Endothelial cell of umbilical vein (primary cell): ENCODE data around the gene TMEM40. TPM values are rescaled to one million over a fixed set of nuclear protein-coding genes. Genes with fewer than 3 reads are reported as not detected.

Source experiments
- BruUV-seq: library from RNA; stranded (reverse); fragments of 400-500 nt; replicated peaks from 2 replicates; lab custom pipeline; 2021; lab: Mats Ljungman, UMichigan
- CTCF ChIA-PET: fragments of 300-600, 350-600 bp; sonication (Branson Sonifier 250); formaldehyde crosslinking; loops from one replicate; lab custom pipeline; 2021; ENCODE audit warnings: antibody characterized with exemption, inconsistent platforms; lab: Charles Lee
- POLR2A ChIA-PET: fragments of 300-600, 350-600 bp; sonication (Branson Sonifier 250); formaldehyde crosslinking; loops from one replicate; lab custom pipeline; 2021; ENCODE audit warnings: antibody characterized with exemption, inconsistent platforms; lab: Charles Lee
- DNase-seq: peaks from one replicate; pipeline ENCODE4 v3.0.0-alpha.2; 2011; ENCODE audit warnings: low read depth, low spot score
- FAIRE-seq: peaks from 2 replicates; lab custom pipeline; 2011; peaks lifted over from hg19 to GRCh38; lab: Jason Lieb, UNC
- H2AFZ ChIP-seq: 2 replicates; pipeline ENCODE4 v1.6.0; 2012; ENCODE audit warnings: low read depth, low read length, control low read depth, inconsistent platforms
- H3K27ac ChIP-seq: 2 replicates; pipeline ENCODE4 v1.5.1; 2011; ENCODE audit warnings: low read depth, mild to moderate bottlenecking, control low read depth, low read length, moderate library complexity; ENCODE audit not compliant: insufficient read depth
- H3K27me3 ChIP-seq, 2 experiments: 2 replicates each; pipeline versions ENCODE4 v1.6.0 to v1.6.1; 2011; ENCODE audit warnings: low read length in 2 of 2, mixed read lengths in 1 of 2; ENCODE audit not compliant: control insufficient read depth in 2 of 2, insufficient read depth in 2 of 2
- H3K36me3 ChIP-seq, 2 experiments: 2 replicates in 1 of 2; 3 replicates in 1 of 2; pipeline ENCODE4 v1.5.1; 2011; ENCODE audit warnings: low read length in 2 of 2, mild to moderate bottlenecking in 1 of 2, moderate library complexity in 1 of 2; ENCODE audit not compliant: control insufficient read depth in 2 of 2, insufficient read depth in 2 of 2; ENCODE audit errors: extremely low read depth in 1 of 2
- H3K4me1 ChIP-seq: 3 replicates; pipeline ENCODE4 v1.5.1; 2011; ENCODE audit warnings: mild to moderate bottlenecking, low read length; ENCODE audit not compliant: control insufficient read depth, insufficient read depth; ENCODE audit errors: extremely low read depth
- H3K4me2 ChIP-seq: 2 replicates; pipeline ENCODE4 v1.6.1; 2011; ENCODE audit warnings: low read length, control low read depth, mixed read lengths; ENCODE audit not compliant: insufficient read depth
- H3K4me3 ChIP-seq, 3 experiments: fragments of 200-600 bp in 1 of 3; sonication (generic), shearing (Covaris generic) in 1 of 3; replicated peaks in 1 of 3; 2 replicates each; pipeline ENCODE4 v1.5.1; 2011 to 2016; ENCODE audit warnings: control low read depth in 3 of 3, low read length in 3 of 3, mild to moderate bottlenecking in 2 of 3, inconsistent platforms in 1 of 3, low read depth in 1 of 3, moderate library complexity in 1 of 3; ENCODE audit not compliant: insufficient read depth in 1 of 3
- H3K79me2 ChIP-seq: 2 replicates; pipeline ENCODE4 v1.6.0; 2012; ENCODE audit warnings: low read length, inconsistent platforms; ENCODE audit not compliant: control insufficient read depth, insufficient read depth
- H3K9ac ChIP-seq: replicated peaks from 2 replicates; pipeline ENCODE3; 2011; ENCODE audit warnings: low read length, control low read depth; ENCODE audit not compliant: insufficient read depth; ENCODE audit errors: extremely low read depth
- H3K9me1 ChIP-seq: replicated peaks from 3 replicates; pipeline ENCODE4 v1.6.0; 2011; ENCODE audit warnings: mild to moderate bottlenecking, low read length; ENCODE audit not compliant: control insufficient read depth, insufficient read depth; ENCODE audit errors: extremely low read depth
- H3K9me3 ChIP-seq: replicated peaks from 2 replicates; pipeline ENCODE4 v1.5.1; 2012; ENCODE audit warnings: low read length, inconsistent platforms; ENCODE audit not compliant: control insufficient read depth, insufficient read depth
- H4K20me1 ChIP-seq: replicated peaks from 2 replicates; pipeline ENCODE3; 2011; ENCODE audit warnings: mild to moderate bottlenecking, low read length; ENCODE audit not compliant: control insufficient read depth, insufficient read depth; ENCODE audit errors: extremely low read depth
- CTCF ChIP-seq, 2 donors: IDR thresholded peaks; 1 replicate in 1 of 2; 2 replicates in 1 of 2; pipeline ENCODE4 v1.5.1; 2011; ENCODE audit warnings: low read length in 2 of 2, mild to moderate bottlenecking in 2 of 2, moderate library complexity in 2 of 2, control low read depth in 1 of 2, inconsistent platforms in 1 of 2, low read depth in 1 of 2; ENCODE audit not compliant: insufficient read depth in 1 of 2; ENCODE audit errors: extremely low read depth in 1 of 2
- EZH2 ChIP-seq: IDR thresholded peaks from 2 replicates; pipeline ENCODE4 v1.6.1; 2012; ENCODE audit warnings: borderline replicate concordance, low read depth, mild to moderate bottlenecking, moderate library complexity, low read length, inconsistent platforms; ENCODE audit not compliant: severe bottlenecking
- FOS ChIP-seq: IDR thresholded peaks from 2 replicates; pipeline ENCODE4 v1.6.1; 2011; ENCODE audit warnings: mild to moderate bottlenecking, low read length, moderate library complexity, borderline replicate concordance; ENCODE audit not compliant: insufficient read depth
- GATA2 ChIP-seq: IDR thresholded peaks from 2 replicates; pipeline ENCODE4 v1.7.0; 2011; ENCODE audit warnings: low read depth, mild to moderate bottlenecking, moderate library complexity, mixed read lengths, low read length; ENCODE audit not compliant: insufficient read length, insufficient read depth
- JUN ChIP-seq: IDR thresholded peaks from 2 replicates; pipeline ENCODE4 v1.6.1; 2011; ENCODE audit warnings: borderline replicate concordance, low read depth; ENCODE audit not compliant: insufficient read length, insufficient read depth
- MAX ChIP-seq: IDR thresholded peaks from 2 replicates; pipeline ENCODE4 v1.6.1; 2011; ENCODE audit not compliant: insufficient read depth, insufficient read length
- MYC ChIP-seq: IDR thresholded peaks from one replicate; pipeline ENCODE4 v1.6.1; 2011; ENCODE audit warnings: mild to moderate bottlenecking, low read depth, low read length
- POLR2A ChIP-seq: IDR thresholded peaks from 2 replicates; pipeline ENCODE4 v1.6.1; 2012; ENCODE audit warnings: low read depth, mild to moderate bottlenecking, control low read depth, low read length
- POLR2AphosphoS5 ChIP-seq: IDR thresholded peaks from 2 replicates; pipeline ENCODE4 v1.6.1; 2012; ENCODE audit warnings: low read depth, mild to moderate bottlenecking, control low read depth, low read length, moderate library complexity; ENCODE audit not compliant: insufficient read depth
- dilution Hi-C: fragments of 300-500 bp; cut with MboI; formaldehyde crosslinking; loops from one replicate; pipeline ENCODE4 v1.15.0; 2019; ENCODE audit warnings: low sequenced_read_pairs; ENCODE audit not compliant: extremely low pct_ligation_motif_present
- intact Hi-C: fragments of 100-400 bp; cut with micrococcal nuclease; formaldehyde crosslinking; loops from one replicate; pipeline ENCODE4 v1.10.0; 2022
- polyA plus RNA-seq, 4 experiments: library from polyadenylated mRNA; depleted of rRNA in 3 of 4; stranded (reverse) in 3 of 4; unstranded in 1 of 4; fragments of >200 nt; gene quantifications; 2 replicates each; pipeline versions ENCODE4 v1.2.1 to v1.2.3, GENCODE V29; 2011 to 2012; ENCODE audit warnings: missing spikeins in 1 of 4
- total RNA-seq: library from RNA; stranded (reverse); gene quantifications from 2 replicates; pipeline ENCODE4 v1.2.3, GENCODE V29; 2021

TMEM40 gene
- total and polyA plus RNA-seq, 2 donors (not counting 3 experiments of a cell fraction or from before 2014, with no cell fraction given) = not detected

GRCh38 chr3:12746419-12746818 is 12.6 kb downstream of the TMEM40 start:
- DNase-seq = no peak
- Histone ChIP-seq H3K27me3 (peaks cover 2 to 3% of the 10 kb centered on the region in 2 experiments), H3K36me3 (no peaks in the 10 kb centered on the region), H3K79me2 (no peaks in the 10 kb centered on the region), H3K4me2 (no peak overlapping the region), H4K20me1 (no peaks in the 10 kb centered on the region), H3K9me3 (no peaks in the 10 kb centered on the region), H3K4me1 (no peaks in the 10 kb centered on the region), H2AFZ (no peak overlapping the region), H3K9ac (no peak overlapping the region), H3K27ac (no peak overlapping the region), H3K9me1 (no peaks in the 10 kb centered on the region), H3K4me3 (no peak overlapping the region)
- CTCF ChIA-PET = interaction anchor here (1.2 kb wide), 1 partner anchor 26 kb away, joined by 5 read pairs; no protein-coding TSS in a partner anchor
- FAIRE-seq = no peak
- POLR2A ChIA-PET = no interaction called here
- BruUV-seq = no TSS peak
- TF ChIP-seq FOS (no peak), JUN (no peak), POLR2AphosphoS5 (no peak), MYC (no peak), GATA2 (no peak), EZH2 (no peak), MAX (no peak), POLR2A (no peak), CTCF (IDR thresholded peaks at IDR 0.05; ENCODE audit: extremely low read depth in 1 of 2, insufficient read depth in 1 of 2, low read depth in 1 of 2, low read length in 2 of 2) (no peak)
- intact Hi-C loops (no loop called here), dilution Hi-C loops (no loop called here)
